DMS53 treated with DMSO at 0.1 percent for 48 hours (cell line): ENCODE measurements around the gene HERC3.

Source experiments
- DNase-seq: peaks from one replicate; lab custom pipeline; 2025; ENCODE audit not compliant: unreplicated experiment; lab: John Stamatoyannopoulos, UW

HERC3 gene

DNA sequence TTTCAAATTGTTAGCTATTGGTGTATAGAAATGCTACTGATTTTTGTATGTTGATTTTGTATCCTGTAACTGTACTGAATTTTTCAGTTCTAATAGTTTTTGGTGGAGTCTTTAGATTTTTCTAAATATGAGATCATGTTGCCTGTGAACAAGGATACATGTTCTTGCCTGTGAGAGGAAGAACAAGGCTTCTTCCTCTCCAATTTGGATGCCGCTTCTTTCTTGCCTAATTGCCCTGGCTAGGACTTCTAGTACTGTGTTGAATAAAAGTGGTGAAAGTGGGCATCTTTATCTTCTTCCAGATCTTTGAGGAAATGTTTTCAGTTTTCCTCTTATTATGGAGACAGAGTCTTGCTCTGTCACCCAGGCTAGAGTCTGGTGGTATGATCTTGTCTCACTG, 121.5 kb downstream of the HERC3 start:
- no peak for DNase-seq

DNA sequence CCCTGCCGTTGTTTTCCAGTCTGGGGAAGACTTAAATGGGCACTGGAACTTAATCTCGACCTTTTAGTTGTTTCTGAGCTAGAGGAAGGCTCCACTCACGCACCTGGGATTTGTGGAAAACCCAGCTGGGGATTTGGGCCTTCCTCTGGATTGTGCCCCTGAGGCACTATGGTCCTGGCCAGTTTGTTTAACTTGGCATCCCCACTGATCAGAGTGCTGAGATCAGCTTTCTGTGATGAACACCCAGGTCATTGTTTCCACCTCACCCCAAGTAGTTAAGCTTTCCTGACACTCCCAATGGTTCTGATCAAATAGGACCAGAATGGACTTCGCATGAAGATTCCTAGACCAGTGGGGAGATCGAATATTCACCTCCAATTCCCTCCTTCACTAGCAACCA, 125.8 kb downstream of the HERC3 start:
- DNase-seq = no peak

DNA sequence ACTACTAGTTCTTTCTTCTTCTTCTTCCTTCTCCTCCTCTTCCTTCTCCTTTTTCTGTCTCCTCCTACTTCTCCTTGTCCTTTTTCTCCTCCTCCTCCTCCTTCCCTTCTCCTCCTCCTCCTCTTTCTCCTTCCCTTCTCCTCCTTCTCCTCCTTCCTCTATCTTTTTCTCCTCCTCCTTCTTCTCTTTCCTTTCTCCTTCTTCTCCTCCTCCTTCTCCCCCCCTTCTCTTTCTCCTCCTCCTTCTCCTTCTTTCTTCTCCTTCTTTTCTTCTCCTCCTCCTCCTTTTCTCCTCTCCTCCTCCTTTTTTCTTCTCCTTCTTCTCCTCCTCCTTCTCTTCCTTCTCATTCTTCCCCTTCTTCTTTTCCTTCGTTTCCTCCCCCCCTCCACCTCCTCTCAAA, 127.1 kb downstream of the HERC3 start:
- DNase-seq = no peak

DNA sequence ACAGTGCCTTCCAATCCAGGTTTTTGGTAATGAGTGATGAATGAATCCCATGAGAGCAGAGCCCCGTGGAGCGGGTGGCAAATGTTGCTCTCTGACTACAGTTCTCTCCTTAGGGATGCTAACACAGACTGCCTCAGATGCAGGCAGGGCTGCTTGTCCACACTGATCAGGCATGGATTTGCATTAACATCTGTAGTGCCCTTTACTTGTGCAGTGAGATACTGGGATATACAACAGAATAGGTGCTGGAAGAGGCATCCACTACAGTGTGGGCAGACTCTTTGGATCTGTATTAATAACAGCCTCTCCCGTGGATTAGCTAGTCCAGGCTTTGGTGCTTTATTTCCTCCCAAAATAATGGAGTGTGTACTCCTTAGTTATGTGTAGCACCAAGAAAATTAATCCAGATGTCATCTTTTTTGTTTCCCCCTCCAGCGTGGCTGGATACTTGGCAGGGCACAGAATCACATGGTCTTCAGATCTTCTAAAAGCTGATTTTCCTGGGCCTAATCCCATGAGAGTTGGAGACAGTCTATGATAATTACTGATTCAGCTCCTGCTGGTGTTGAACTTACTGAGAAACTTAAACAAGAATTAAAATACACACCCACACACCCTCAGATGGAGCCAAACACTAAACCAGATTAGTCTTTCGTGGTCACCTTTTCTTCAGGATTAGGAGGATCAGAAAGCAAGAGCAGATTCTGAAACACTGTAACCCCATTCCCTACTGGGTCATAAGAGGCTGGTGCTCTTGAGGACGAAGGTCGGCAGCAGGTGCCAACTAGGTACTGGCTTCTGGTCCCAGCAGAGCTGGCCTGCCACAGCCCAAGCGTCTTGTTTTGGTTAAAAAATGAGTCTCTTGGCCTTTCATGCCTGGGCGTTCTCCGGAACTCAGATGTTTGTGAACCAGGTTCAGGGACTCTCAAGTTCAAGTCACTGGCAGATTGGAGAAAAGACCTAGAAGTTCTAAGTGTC, 128.5 kb downstream of the HERC3 start:
- DNase-seq = no peak

DNA sequence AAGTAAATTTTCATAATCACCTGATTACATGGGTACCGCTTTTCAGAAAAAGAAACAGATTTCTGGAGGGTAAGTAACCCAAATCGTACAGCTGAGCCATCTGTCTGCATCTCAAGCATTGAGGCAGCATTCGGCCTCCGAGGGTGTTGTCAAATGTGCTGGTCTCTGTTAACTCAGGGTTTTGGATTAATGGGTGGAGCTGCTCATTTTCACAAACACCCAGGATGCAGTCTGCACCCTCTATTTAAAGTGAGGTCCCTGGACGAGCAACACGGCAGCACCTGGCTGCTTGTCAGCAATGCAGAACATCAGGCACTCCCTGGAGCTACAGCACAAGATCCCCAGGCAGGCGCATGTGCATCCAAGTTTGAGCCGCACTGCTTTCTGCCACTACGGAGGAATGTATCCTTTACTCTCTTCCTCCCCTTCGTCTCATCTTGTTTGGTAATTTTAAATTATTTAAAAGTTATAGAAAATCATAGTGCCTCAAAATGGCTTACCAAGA, 130.0 kb downstream of the HERC3 start:
- no peak for DNase-seq

DNA sequence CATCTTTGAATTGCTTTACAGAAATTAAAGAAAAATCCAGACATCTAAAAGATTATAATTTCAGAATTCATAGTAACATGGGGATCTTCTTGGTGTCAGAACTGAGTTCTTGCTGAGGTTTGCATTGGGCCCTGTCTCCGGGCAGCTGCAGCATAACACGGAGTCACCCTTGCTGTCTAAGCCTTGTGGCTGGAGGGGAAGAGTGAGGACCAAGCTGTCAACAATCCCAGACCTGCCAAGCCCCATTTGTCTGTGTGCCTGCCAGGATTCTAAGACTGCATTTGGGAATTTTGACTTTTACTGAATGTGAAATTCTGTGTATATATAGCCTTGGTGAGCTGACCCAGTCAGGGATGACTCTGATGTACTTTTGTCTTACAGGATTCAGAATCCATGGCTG, 130.5 kb downstream of the HERC3 start:
- DNase-seq = no peak

DNA sequence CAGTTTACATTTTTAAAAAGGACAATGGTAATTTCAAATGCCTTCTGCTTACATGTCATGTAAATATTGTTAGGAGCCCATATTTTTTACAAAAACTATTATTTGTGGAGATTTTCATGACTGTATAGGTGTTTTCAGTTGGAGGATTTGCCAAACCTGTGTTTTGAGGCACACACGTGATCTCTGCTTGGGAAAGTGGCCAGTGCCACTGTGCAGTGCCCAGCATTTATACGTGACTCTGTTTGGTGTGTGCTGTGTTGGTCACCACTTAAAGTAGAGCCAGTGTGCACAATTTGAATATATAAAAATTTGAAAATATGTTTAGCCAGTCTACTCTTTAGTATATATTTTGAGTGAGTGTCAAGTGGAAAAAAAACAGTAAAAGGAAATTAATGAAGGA, 132.1 kb downstream of the HERC3 start:
- DNase-seq = no peak

DNA sequence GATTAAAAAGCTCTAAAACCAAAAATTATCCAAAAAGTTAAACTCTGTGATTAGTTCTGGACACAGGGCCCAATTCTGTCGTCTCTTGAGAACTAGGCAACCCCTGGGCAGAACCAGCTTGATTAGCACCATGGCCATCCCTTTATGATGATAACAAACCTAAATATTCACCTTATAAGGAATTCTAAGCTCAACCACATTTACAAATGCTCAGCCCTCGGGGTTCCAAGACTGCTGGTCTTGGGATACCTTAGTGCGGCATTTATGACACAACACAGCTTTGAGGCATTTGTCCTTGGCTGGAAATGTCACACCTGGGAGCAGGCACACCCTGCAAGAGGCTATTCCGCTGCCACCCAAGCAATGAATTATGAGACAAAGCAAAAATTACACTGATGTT, 132.9 kb downstream of the HERC3 start:
- no peak for DNase-seq

DNA sequence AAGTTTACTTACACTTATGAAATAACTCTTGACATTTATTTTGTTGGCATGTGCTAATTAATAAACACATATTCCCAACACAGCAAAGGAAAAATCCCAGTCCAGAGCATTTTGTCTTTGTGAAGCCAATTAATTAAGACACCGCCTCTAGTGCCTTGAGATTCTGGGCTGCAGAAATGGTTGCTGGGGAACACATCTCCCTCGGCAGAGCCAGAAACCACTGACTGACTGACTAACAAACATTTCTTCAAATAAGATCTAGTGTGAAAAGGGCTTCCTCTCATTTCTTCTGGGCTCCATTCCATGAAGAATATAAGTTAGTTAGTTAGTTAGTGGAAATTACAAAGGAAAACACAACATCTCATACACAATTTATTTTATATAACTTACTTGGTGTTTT, 133.7 kb downstream of the HERC3 start:
- DNase-seq = no peak

DNA sequence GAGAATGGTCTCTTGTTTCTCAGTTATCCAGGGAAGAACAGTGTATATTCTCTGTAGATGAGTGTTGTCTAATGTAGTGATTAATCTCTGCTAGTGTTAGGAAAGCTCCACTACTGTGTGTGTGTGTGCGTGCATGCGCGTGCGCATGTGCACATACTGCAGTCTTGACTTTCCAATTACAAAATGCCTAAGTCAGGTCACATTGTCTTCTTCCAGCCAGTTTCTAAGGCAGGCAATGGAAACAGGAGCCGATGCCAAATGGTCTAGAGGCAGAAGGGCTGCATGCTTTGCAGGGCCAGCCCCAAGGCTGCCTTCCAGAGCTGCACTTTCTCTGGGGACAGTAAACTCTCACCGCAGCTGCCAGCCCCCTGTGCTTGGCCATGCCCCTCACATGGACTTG, 135.9 kb downstream of the HERC3 start:
- DNase-seq = no peak

DNA sequence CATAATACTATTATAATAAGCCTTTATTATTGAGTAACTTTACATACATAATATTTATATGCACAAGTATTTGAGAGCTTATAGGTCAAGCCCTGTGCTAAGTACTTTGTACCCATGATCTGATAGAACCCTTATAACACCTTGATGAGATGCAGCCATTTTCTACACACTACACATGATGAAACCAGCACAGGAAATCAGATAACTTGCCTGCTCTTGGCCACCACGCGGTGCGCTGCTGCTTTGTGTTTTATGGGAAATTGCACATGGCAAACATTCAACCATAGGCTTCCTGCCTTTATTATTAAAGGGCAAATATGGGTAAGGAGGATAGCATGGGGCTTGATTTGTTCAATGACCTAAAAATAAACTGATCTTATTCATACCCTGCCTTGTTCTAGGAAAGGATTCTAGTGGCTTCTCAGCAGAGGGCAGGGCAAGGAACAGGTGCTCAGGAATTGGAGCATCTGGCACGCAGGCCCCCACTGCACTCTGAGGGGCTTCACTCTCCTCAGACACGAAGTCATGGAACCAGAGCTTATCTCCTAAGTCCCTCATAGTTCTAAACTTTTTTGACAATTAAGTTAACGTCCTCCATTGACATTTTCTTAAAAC, 137.0 kb downstream of the HERC3 start:
- no peak for DNase-seq

DNA sequence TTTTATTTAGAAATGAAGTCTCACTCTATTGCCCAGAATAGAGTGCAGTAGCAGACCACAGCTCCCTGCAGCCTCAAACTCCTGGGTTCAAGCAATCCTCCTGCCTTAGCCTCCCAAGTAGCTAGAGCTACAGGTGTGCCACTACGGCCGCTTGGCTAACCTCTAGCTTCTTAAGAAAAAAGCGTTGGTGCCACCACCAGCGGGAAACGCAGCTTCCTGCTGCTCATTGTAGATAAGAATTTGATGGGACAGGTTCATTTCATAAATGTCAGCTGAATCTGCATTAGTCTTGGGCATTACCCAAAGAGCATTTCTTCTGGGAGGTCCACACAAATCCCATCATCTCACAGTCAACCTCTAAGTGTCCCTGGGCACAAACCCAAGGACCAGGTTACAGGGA, 138.5 kb downstream of the HERC3 start:
- DNase-seq = no peak

DNA sequence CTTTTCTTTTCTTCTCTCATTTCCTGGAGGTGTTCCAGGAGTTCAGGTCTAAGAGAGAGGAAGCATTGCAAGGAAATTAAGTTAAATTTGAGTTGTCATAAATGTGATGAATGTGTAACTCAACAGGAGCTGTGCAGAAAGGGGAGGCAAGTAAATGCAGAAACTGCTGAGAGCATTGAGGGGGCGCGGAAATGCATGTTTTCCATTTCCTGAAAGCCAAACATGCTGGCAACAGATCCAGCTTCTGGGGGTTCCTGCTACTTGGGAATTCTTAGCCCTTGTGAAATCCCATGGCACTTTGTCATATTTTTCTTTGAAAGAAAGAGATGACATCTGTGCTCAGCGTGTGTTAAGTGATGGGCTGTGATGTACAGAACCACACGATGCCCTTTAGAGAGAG, 139.1 kb downstream of the HERC3 start:
- DNase-seq = no peak

DNA sequence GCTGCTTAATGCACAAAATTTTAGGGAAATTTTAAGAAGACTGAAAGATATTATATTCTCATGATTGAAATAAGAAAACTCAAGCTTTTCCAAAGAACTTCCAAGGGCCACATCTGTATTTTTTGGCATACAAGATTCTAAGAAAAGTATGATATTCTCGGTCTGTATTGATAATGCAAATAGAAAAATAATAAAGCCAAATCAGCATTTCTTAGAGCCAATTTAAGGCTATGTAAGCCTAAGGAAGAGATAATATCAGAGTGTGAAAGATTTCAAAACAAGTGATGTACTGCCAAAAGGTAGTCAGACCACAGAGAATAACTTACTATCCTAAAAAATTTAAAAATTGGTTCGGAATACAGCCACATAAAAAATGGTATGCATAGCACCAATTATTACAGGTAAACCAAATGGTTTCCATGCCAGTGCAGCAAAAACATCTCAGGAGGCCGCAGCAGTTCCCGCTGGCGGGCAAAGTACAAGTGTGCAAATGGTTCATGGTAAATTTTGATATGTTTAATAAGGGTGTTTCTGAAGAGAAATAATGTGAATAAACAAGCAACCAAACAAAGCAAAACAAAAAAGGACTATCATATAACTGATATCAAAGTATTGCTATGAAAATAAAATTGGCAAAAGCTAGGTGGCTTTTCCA, 140.6 kb downstream of the HERC3 start:
- DNase-seq = no peak

DNA sequence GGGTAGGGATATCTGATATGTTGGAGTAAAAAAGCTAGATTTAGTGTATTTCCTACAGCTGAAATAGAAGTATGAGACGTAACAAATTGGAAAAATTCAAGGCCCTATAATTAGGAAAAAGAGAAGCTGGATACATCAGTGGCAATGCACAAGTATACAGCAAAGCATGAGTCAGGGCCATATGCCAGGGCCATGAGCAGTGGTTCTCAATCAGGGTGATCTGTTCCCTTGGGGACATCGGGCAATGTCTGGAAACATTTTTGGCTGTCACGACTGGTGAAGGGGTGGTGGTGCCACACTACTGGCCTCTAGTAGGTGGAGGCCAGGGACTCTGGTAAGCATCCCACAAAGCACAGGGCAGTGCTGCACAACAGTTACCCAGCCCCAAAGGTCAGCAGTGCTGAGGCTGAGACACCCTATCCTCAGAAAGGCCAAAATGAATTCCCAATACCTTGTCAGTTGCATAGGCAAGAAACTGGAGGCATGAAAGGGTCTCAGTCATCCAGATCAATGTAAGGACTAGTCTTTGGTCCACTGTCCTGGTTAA, 142.2 kb downstream of the HERC3 start:
- no peak for DNase-seq

DNA sequence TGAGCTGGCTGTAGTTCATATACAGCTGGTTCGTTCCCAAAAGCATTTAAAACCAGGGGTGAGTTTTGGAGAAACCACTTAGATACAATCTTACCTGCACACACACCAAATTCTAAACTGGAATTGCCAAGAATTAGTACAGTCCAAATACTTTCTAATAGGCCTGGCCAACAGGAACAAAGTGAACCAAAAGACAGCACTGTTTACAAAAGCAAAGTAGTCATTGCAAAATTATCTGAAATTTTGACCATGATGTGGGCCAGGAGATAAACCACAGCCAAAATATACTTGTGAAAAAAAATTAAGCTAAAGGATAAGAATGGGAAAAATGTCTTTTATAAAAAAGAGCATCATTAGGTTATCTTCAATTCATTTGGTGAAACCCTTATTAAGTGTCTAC, 143.3 kb downstream of the HERC3 start:
- no peak for DNase-seq

DNA sequence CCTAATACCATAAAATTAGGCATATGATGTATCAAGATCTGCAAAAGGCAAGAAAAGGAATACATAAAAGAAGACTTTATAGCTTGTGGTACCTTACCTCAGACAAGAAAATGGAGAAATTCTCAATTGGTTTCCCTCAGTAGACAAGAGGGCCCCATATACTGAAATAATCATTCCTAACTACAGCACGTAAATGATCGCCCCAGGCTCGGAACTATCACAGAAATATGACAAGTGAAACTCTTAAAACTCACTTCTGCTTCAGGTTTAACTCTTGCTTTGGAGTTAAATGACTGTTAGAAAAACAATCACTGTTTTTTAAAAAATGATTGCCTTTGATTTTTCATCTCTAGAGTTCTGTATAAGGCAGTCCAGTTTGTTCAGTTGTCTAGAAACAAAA, 144.0 kb downstream of the HERC3 start:
- DNase-seq = no peak

DNA sequence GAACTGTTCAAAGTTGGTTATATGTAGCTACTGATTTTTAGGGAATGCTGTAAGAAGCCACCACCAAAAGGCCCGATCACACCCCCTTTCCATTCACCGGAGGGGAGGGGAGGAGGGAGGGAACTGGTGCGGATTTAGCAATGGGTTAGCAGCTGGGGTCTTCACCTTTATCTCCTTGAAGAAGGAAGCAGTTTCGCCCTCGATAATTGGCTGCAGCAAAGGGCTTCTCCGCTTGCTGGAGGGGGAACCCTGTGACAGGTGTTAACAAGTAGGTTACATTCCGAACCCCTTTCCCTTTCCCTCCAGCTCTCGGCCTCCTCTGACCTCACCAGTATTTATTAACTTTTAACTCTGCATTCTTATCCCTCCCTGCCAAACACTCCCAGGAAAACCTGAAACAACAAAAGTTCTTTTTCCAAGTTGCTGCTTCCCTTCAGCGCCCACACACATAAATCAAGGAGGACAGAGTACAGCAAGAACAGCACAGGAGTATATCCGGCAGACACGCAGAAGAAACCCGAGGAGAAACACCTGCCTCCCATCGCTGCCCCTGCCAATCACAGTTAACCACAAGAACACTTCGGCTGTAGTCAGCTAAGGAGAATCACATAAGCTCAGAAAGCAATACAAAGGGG, 145.1 kb downstream of the HERC3 start:
- no peak for DNase-seq

DNA sequence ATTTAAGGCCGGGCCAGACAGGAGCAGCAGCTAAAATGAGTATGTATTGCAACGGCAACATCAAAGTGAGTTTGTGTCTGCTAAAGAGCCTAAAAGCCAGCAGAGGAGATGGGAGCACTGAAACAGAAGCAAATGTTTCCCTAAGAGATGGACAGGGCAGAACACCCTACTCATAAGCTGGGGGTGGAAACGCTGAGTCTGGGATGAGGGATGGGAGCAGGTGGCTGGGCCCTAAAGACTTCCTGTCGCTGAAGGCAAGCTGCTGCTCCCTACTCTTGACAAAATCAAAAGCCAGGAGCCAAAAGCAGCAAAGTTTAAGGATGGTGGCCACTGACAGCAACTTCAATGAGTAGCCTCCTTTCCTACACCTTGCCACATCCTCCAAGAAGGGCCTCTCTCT, 145.9 kb downstream of the HERC3 start:
- DNase-seq = no peak

DNA sequence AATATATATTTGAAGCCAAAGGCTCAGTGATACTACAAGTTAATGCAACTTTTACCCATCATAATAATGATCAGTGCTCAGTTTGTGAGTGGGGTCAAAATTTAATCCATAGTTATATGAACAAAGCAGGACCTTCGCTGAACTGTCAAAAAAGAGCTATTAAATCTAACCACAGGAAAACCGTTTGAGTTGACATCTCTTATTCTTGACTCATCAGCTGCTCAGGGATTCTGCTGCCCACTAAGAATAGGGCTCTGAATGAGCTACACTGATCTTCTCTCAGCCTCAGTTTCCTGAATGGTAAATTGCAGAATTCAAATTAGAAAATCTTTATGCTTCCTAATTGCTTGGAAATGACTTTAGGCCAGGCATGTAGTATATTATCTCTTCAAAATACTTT, 150.3 kb downstream of the HERC3 start:
- no peak for DNase-seq

DNA sequence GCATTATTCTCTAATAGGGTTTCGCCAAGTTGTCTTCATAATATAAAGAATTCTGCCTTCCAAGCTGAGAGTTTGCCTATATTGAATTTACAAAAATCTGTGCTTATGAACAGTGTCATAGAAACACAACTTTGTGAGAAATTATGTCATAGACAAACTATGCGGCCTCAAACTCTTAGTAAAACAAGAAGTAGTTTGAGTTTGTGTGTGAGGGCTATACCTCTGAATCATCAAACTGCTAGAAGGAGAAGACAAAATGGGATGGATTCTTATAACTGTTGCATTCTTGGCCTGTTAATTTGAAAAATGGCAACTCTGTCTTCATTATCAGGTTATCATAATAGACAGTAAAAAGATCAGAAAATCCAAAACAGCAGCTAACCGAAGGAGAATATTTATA, 151.4 kb downstream of the HERC3 start:
- no peak for DNase-seq
